HPDE6-E6E7 (cell line): ENCODE results near the gene LAP3.
A peak's percentile ranks its signal among the peaks of the same experiment; 100 is the strongest.
"Not testable (repeated sequence)": the region's sequence is repeated elsewhere in the genome, so short reads cannot be mapped to it uniquely, and the experiment has no call there.

Experiments
- DNase-seq: peaks from one replicate; pipeline ENCODE4 v3.0.0; 2011; ENCODE audit warnings: missing footprints; ENCODE audit errors: extremely low spot score

The LAP3 gene

DNA sequence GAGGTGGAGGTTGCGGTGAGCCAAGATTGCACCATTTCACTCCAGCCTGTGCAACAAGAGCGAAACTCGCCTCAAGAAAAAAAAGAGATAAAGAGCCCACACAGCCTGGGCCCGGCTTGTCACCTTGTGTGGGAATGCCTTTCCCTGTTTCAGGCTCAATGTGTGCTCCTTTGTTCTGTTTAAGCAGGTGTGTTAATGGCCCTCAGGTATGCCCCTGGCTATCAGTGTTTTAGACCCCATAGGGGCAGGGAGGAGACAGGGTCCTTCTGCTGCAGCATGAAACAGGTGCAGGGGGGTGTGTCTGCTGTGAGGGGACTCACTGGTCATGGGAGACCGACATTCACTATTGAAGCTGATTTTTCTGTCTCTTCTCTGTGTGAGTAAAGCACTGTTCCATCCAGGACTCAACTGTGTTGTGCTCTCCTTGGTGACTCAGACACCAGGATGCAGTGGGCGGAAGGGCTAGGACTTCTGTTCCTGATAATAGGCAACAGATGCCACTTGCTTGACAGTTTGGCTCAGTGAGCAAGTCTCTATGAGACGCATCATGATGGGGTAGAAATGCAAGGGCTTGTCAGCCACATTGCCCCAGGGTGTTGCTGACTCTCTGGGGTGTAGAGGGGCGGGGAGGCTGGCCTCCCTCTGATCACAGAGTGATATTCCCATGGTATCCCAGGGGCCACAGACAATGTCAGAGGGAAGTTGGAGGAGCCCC lies 15.6 kb upstream of the LAP3 start:
- DNase-seq = no peak

DNA sequence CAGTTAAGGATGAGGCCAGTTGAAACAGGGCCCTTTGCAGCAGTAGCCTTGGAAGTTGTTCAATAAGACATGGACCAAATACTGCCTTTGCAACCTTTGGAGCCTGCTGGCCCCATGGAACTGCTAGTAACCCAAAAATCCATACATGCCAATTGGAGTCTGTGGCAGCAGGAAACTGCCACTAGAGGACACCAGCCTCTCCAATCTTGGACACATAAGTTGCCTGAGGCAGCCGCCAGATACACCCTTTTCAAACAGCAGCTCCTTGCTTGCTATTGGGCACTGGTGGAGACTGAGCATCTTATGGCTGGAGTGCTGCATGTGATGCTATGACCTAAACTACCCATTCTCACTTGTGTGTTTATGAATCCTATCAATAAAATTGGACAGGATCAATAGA lies 14.8 kb upstream of the LAP3 start:
- no peak for DNase-seq

DNA sequence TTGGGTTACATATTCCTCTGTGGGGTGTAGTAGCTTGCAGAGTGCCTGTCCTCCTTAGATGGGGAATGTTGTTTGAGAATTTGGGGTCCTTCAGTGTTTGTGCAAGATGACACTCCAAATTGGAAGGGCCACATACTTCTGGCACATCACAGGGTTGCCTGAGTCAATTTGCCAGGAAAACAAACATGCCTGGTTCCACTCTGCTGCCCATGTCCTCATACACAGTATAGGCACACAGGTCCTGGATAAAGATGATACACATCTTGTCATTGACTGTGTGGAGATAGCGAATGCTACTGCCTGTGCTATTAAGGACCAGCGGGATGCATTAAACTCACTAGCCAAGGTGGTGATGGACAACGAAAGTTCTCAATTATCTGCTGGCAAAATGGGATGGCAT lies 11.2 kb upstream of the LAP3 start:
- no peak for DNase-seq

DNA sequence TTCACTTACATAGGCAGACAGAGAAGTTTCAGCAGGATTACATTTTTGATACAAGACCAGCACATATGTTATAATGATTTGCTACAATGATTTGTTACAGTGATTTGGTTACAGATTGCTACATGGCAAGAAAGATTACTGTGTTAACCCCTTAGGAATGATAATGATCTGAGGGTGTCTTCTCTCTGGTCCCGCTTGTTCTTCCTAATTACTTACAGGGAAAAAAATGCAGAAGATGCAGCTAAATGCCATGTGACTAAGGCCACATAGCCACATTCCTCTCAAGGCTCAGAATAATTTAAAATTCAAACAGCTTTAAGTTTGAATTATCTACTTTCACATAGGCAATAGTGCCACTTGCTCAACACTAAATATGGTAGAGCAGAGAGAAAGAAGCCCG lies 9.7 kb upstream of the LAP3 start:
- DNase-seq = no peak

DNA sequence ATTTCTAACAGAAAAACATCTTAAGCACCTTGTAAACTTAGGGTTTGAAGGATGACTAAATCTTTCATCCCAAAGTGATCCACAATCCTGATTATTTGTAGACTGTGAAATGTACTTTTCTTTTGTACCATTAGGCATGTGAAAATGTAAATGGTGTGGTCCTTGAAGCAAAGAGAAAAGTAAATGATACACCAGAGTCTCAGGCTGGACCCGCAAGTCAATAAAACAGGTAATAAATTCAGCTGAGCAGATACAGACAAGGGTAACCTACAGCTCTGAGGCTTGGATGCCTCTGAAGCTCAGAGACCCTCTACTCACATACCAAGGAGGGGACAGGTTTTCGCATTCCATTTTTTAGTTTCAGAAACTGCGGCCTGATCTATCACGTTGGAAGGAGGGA lies 2.8 kb upstream of the LAP3 start:
- DNase-seq = no peak

DNA sequence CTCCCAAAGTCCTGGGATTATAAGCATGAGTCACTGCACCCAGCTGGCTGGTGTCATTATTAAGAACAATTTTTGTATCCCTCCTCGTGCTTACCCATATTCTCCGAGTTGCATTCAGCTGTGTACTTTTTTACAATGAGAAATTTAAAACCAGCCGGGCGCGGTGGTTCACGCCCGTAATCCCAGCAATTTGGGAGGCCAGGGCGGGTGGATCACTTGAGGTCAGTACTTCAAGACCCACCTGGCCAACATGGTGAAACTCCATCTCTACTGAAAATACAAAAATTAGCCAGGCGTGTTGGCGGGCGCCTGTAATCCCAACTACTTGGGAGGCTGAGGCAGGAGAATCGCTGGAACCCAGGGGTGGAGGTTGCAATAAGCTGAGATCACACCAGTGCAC lies 1.8 kb upstream of the LAP3 start:
- DNase-seq = not testable (repeated sequence)

DNA sequence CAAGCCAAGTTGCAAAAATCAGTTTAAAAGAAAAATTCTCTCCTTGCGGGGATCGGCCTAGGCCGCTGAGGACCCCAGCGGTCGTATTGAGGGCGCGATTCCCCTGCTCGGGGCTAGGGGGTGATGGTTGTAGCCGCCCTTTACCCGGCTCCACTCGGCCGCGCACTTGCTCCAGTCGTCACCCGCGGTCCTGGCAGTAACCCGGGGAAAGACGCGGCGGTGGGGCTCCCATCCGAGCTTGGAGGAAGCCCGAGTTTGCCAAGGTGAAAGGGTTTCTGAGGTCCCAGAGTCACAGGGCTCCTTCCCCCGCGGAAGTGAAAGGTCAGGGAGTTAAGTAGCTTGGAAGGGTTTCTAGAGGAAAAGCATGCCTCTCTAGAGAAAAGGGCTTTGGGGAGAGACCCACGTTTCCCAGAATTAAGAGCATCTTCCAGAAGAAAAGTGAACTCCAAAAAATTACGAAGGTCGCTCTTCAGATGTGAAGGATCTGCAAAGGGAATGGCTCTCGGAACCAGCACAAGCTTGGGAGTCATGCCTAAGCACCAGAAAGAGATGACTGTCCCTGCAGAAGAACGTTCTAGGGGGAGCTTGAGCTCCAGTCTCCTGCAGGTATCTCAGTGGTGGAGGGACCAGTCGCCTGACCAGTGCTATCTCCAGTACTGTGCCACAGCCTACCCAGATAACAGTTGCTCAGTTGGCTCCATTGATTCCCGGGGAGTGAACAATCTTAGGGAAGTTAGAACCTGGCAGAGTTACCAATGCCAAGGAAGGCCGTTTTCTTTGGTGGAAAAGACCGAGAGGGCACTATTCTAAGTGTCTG lies 875 bp downstream of the LAP3 start:
- no peak for DNase-seq

DNA sequence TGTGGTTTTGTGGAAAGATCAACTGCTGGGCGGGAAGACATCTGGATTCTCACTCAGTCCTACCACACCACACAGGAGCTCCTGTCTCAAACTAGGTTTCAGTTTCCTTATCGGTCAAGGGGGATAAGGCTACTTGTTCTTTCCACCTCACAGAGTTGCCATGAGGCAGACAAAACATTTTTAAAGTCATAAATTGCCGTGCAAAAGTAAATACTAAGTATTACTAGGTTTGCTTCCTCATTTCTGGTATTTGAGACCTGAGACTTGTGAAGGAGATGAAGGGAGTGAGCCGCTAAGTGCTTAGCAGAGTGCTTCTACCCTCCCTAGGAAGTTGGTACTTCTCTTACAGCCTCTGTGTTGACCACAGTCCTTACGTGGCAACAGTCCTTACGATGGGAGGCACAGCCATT lies 1.5 kb downstream of the LAP3 start:
- DNase-seq = no peak

DNA sequence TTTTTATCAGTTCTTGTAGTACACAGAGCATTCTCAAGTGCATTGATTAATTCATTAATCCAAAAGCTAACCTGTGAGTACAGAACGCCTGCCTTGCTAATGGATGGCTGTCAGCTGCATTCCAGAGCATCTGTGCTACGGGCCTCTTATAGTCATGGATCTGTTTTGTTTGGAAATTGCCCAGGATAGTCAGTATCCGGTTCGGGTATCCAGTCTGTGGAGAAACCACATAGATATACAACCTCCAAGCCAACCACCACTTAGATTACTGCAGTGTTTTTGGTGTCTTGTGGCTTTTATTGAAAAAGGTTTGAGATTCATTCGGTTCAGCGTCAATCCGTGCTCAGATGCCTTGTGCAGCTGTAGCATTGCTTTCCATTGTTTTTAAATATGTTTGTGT lies 4.0 kb downstream of the LAP3 start:
- no peak for DNase-seq

DNA sequence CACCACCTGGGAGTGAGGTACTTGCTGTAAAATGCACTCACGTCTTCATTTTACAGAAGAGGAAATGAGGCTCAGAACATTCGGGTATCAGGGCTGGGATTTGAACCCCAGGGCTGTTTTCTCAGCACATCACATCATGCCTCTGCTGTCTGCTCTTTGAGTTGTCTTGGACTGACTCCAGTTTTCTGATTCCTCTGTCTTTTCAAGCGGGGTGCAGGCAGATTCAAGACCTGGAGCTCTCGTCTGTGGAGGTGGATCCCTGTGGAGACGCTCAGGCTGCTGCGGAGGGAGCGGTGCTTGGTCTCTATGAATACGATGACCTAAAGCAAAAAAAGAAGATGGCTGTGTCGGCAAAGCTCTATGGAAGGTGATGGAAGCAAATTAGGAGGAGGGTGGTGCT lies 6.3 kb downstream of the LAP3 start:
- DNase-seq = no peak

DNA sequence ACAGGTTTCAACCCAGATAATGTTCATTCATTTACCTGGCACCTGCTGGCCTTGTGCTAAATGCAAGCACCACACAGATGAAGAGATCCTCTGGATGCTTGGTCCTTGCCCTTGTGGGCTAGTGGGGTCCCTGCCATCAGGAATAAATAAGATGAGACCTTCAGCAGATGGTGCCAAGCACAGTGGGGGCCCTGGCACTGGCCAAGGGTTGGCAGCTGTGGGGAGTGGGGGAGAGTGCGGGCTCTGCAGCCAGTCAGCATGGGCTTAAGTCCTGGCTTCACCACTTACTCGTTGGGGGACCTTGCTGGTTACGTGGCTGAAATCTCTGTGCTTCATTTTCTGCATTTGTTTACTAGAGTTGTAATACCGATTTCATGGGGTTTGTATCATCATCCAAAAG lies 6.9 kb downstream of the LAP3 start:
- no peak for DNase-seq

DNA sequence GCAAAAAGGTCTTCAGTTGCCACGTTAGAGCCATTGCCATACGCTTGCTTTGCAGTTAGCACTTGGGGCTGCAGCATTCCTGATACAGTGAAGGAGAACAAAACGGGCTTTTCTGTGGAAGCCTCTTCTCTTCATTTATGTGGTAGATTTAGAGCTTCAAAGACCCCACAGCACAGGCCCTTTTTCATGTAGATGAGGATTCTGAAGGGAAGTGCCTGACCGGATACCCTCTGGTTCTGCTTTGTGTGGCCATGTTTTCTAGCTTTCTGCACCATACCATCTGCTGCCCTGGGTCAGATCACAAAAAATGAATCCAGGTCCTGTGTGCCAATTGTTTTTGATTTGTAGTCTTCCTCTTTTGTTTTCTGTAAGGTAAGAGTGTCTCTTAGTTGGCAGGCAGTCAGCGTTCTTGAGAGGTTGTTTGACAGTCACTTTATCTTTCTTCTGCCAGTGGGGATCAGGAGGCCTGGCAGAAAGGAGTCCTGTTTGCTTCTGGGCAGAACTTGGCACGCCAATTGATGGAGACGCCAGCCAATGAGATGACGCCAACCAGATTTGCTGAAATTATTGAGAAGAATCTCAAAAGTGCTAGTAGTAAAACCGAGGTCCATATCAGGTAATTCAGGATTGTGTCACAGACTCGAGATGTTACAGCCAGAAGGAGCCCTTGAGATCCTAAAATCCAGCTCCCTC lies 7.7 kb downstream of the LAP3 start:
- DNase-seq = no peak

DNA sequence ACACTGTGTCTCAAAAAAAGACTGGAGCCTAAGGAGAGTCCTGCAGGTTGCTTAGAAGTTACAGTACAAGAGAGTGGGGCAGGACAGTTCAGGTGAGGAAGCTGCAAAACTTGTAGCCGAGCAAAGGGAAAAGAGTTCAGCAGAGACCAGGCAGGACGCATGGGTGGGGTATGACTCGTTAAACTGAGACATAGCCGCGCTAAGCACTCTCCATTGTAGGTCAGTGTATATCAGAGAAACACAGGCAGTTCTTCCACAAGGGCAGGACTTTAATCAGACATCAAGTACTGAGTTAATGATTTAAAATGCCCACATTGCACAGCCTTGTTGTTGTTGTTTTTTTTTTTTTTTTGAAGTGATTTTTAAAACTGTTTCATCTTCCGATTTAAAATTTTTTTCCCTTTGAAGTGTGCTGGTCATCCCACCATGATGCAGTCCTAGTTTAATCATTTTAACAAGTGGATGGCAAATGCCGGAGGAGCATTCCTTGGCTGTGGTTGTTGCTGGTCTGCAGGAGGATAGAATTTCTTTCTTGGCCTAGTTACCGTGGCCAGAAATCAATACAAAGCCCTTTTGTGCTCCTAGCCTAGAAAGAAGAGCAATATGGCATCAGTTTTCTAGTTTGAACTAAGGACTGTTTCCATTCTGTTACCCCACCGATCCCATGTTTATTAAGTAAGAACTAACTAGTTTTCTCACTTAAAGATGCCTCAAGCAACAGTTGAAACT lies 10.3 kb downstream of the LAP3 start:
- no peak for DNase-seq

DNA sequence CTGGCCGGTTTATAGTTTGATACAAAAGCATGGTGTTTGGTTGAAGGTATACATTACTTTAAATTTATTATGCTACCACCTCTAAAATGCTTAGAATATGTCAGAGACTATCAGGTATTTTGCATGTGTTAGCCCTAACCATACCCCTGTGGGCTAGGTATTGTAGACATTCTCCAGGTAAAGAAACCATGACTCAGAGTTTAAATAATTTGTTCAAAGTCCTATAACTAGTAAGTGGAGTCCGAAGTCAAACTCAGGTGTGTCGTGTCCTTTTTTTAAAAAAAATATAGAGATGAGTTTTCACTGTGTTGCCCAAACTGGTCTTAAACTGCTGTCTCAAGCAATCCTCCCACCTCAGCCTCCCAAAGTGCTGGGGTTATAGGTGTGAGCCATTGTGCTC lies 12.4 kb downstream of the LAP3 start:
- DNase-seq = no peak

DNA sequence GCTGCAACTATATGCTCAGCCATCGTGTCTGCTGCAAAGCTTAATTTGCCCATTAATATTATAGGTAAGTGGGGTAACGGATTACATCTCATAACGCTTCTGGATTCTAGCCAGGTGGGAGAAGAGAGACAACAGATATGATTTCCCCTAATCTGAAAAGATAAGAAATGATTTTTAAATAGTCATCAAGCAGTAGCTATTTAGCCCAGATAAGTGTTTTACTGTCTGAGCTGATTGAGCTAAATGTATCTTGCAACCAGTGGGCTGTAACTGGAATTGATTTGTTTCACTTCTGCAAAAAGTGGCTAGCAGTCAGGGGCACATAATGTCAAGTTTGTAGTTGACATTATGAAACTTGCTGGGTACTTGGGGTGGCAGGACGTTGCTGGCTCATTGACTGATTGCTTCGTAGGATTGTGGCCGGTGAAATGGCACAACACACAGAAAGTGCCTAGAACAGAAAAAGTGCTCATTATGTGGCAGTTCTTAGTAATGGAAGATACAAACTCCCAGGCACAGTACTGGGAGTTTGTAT lies 18.5 kb downstream of the LAP3 start:
- DNase-seq = no peak

DNA sequence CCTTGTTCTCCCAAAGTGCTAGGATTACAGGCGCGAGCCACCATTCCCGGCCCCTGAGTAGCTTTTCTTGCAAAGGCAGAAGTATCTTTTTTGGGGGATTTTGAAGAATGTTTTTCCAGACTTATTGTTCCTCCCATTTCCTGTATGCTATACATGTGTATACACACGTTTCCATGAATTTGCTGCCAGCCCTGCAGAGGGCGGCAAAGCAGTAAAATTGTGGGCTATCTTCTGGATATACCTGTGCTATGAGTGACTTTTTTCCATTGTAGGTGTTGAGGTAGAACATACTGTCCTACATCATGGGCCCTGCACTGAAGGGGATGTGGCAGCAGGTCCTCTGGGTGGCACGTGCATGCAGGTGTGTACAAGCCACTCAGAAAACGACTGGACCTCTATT lies 20.5 kb downstream of the LAP3 start:
- DNase-seq = no peak

DNA sequence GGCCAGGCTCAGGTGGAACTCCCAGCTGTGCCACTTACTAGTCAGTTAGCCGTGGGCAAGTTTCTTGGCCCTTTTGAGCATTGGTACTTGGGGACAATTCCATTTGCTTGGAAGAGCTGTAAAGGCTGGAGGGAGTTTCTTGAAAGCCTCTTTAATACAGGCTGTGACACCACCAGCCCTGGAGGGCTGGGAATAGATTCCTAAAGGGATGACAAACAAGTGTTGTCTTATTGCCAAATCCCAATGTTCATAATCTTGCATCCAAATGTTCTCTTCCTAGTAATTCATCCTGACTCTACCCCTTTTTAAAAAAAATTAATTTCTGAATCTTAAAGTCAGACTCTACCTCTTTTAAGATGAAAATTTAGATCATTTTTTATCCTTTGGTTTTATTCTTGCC lies 22.8 kb downstream of the LAP3 start:
- DNase-seq = no peak

DNA sequence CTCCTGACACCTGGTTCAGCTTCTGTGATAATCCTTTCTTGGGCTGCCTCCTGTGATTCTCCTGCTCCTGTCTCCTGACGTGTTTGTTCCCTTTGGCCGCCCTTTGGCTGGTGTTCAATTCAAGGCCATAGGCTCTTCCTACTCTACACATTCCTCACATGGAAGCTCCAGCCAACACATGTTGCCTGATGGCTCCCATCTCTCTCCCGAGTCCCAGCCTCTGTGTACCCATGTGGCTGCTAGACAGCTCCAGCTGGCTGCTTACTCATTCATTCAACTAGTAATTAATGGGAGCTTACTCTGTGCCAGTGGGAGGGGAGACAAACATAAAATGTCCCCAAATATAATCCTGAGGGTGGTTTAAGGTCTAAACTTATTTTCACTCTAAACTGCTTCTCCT lies 28.2 kb downstream of the LAP3 start:
- no peak for DNase-seq

DNA sequence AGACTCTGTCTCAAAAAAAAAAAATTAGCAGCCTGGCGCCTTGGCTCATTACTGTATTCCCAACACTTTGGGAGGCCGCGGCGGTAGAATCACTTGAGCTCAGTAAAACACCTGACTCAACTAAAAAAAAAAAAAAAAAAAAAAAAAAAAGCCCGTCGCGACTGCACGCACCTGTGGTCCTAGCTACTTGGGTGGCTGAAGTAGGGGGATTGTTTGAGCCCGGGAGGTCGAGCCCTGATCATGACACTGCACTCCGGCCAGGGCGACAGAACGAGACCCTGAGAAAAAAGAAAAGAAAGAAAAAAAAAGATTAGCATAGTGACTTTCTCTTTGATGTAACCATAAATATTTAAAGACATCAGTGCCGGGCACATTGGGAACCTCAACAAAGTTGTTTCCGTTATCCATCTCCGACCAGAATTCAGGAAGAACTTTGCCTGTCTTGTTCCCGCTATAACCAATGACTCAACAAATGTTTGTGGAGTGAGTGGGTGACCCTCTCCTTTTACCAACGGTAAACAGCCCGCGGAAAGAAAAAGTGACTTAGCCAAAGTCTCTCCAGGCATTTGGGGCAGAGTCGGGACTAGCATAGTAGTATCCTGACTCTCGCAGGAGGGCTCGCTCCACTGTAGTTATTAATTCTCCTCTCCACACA lies 36.9 kb downstream of the LAP3 start:
- no peak for DNase-seq

DNA sequence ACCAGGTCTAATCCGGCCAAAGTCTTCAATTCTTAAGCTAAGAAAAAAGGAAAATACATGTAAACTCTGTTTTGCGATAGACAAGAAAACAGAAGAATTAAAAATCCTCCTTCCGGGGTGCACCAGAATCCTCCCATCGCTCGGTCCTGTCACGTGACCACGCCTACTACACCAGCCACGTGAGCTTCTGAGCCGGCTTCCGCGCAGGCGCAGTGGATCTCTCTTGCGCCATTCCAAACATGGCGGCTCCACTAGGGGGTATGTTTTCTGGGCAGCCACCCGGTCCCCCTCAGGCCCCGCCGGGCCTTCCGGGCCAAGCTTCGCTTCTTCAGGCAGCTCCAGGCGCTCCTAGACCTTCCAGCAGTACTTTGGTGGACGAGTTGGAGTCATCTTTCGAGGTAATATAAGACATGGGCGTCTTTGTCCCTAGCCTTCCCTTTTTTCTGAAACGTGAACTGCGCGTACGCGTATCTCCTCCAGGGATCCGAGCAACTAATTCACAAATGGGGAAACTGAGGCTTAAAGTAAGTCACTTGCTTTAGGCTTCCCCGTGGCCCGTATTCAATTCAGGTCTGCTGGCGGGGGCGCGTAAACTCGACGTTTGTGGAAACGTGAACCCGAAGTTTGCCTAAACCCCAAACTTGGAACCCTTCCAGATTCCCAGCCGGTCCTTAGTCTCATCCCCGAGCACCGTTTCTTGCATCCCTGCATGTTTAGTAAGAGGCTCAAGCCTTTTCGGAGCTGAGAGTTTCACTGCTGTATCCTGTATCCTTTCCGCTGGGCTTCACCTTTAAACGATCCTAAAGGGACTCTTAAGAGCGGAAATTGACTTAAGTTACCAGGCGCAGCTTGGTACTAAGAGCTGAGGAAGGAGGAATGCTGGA lies 37.7 kb downstream of the LAP3 start, which contains the start of gene MED28:
TSS of gene MED28 (plus strand) at position 226 of the 884 bp plus-strand sequence. CDS start at position 240, 14 bp downstream.
- DNase-seq = peak; percentile 97
